NCI-H226 (cell line): ENCODE measurements around the gene CUEDC1.
A peak's percentile ranks its signal among the peaks of the same experiment; 100 is the strongest.

Experiments
- DNase-seq: peaks from one replicate; pipeline ENCODE4 v3.0.0-alpha.2; 2015

CUEDC1 gene

GRCh38 chr17:57914273-57915142 lies 40.7 kb downstream of the CUEDC1 start:
- DNase-seq, result no peak

- DNase-seq, result no peak
Observed at GRCh38 chr17:57913575-57914272, 41.5 kb downstream of the CUEDC1 start.

GRCh38 chr17:57911834-57912673 lies 43.2 kb downstream of the CUEDC1 start:
- DNase-seq, result no peak

GRCh38 chr17:57910462-57911420 lies 44.5 kb downstream of the CUEDC1 start:
- DNase-seq, result no peak

- DNase-seq, result no peak
Observed at GRCh38 chr17:57909551-57909950, 45.7 kb downstream of the CUEDC1 start.

GRCh38 chr17:57908278-57908677 lies 46.9 kb downstream of the CUEDC1 start:
- DNase-seq, result no peak

- DNase-seq, result no peak
Observed at GRCh38 chr17:57906910-57907309, 48.3 kb downstream of the CUEDC1 start.

GRCh38 chr17:57905875-57906455 lies 49.2 kb downstream of the CUEDC1 start:
- no peak for DNase-seq

GRCh38 chr17:57903961-57904360 lies 51.3 kb downstream of the CUEDC1 start:
- no peak for DNase-seq

GRCh38 chr17:57902800-57903759 lies 52.1 kb downstream of the CUEDC1 start:
- DNase-seq, result peak; percentile 87

- DNase-seq, result no peak
Observed at GRCh38 chr17:57902117-57902799, 53.0 kb downstream of the CUEDC1 start.

GRCh38 chr17:57900991-57901743 lies 54.0 kb downstream of the CUEDC1 start:
- DNase-seq, result no peak

GRCh38 chr17:57899822-57900221 lies 55.4 kb downstream of the CUEDC1 start:
- DNase-seq, result no peak

GRCh38 chr17:57899391-57899790 lies 55.8 kb downstream of the CUEDC1 start:
- DNase-seq, result no peak

- no peak for DNase-seq
Observed at GRCh38 chr17:57898487-57899311, 56.5 kb downstream of the CUEDC1 start.

GRCh38 chr17:57895382-57896060 lies 59.7 kb downstream of the CUEDC1 start:
- no peak for DNase-seq

- no peak for DNase-seq
Observed at GRCh38 chr17:57894848-57895247, 60.4 kb downstream of the CUEDC1 start.
